T-helper 2 cell treated with Interferon-gamma antibody and Interleukin-4, amounts not matched to agents 100 ng/mL and 5 ng/mL, for 36 hours (primary cell): ENCODE data around the gene FAM187B. TPM values are rescaled to one million over a fixed set of nuclear protein-coding genes. Genes with fewer than 3 reads are reported as not detected.
"Not testable (repeated sequence)": the region's sequence is repeated elsewhere in the genome, so short reads cannot be mapped to it uniquely, and the experiment has no call there.

Experiments used
- intact Hi-C: fragments of 100-400 bp; cut with micrococcal nuclease; formaldehyde crosslinking; loops from one replicate; pipeline ENCODE4 v1.15.1; 2023
- total RNA-seq: library from RNA; stranded (reverse); gene quantifications from 2 replicates; pipeline ENCODE4 v1.2.3, GENCODE V29; 2022

Gene FAM187B
- total RNA-seq, 1 donor from 2014 or later: not detected

DNA sequence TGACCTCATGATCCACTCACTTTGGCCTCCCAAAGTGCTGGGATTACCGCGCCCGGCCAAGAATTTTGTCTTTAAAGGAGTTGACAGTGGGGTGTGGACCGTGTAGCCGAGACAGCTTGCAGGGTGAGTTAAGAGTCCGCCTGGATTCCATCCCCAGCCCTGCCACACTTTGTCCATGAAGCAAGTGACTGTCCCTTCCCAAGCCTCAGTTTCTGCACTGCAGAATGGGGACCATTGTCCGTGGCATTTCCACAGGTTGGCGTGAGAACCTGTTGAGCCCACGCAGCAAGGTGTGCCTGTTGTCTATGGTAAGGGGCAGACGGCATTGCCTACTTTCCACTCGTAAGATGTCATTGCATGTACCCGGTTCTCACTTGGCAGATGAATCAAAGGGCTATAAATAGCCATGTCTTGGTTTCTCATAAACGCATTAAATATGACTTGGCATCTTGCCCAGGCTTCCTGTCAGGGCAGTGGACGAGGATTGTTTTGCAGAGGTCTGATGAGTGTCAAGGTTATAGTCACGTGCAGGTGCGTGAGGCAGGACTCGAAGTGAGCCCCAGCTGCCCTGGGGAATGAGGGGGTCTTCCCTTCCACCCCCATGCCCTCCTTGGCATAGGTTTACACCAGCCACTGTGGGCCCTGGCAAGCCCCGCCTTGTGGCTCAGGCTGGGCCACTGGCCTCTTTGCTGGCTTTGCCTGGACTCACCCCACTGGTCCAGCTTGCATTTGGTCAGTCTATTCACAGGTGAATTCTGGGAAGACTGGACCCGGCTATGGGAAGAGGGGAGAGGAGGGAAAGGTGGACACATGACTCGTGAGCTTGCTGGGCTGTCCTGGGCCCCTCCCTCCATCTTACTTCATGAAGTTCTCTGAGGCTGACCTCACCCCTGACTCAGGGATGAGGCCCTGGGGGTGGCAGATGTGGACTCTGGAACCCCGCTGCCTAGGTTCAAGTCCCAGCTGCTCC, 14.6 kb downstream of the FAM187B start:
- intact Hi-C loops: loop anchor here (2.0 to 10.0 kb wide), 2 partner anchors 47 to 149 kb away; no protein-coding TSS in a partner anchor

DNA sequence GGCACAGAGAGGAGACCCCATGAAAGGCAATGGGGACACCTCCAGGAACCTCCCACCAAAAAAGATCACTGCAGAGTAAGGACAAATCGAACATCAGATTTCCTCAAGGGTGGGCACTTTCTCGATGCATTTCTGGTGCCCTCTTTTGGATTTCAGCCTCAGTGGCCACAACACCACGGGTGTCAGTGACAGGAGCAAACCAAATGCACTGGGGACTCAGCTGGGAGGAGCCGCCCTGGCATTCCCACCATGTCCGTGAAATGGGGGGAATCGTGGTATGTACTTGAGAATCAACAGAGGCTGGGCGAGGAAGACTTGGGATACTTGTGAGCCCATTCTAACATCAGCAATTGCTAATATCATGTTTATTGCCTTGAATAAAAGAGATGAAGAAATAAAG, 16.3 kb downstream of the FAM187B start:
- intact Hi-C loops: loop anchor here (2.0 to 10.0 kb wide), 2 partner anchors 45 to 147 kb away; no protein-coding TSS in a partner anchor

DNA sequence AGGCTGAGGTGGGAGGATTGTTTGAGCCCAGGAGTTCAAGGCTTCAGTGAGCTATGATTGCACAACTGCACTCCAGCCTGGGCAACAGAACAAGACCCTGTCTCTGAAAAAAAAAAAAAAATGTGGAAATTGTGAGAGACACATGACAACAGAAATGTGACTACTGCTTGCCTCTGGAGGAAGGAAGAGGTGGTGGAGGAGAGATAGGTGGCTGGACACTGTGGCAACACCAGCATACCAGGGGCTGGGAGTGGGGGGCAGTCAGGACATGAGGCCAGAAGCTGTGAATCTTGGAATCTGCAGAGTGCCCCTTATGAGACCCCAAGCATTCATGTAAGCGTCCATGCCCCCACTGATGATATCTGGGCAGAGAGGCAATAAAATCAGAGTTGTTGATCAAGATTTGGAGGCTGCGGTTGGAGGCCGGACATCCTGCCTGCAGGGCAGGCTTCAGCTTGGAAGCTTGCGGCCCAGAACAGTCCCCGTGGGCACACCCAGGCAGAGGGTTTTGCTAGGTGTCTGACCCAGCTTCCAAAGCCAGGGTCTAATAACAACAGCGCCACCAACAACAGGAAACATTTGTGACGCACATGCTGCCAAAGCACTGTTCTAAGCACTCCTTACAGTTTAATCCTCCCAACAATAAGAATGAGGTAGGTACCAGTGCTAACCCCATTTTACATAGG, 16.9 kb downstream of the FAM187B start:
- intact Hi-C loops: loop anchor here (1.0 to 10.0 kb wide), 3 partner anchors 45 to 147 kb away; partner anchors contain the start of gene FXYD5

DNA sequence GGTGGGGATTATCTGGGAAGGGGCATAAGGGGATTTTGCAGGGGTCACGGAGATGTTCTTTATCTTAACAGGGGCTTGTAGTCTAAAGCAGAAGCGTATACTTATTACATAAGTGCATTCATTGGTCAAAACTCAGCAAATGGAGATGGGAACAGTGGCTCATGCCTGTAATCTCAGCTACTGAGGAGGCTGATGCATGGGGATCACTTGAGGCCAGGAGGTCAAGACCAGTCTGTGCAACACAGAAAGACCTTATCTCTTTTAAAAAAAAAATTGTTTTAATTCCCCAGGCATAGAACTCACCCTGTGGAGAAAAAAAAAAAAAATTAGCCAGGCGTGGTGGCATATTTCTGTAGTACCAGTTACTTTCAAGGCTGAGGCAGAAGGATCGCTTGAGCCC, 18.9 kb downstream of the FAM187B start:
- intact Hi-C loops: loop anchor here (5.0 to 10.0 kb wide), 2 partner anchors 33 to 145 kb away; no protein-coding TSS in a partner anchor

DNA sequence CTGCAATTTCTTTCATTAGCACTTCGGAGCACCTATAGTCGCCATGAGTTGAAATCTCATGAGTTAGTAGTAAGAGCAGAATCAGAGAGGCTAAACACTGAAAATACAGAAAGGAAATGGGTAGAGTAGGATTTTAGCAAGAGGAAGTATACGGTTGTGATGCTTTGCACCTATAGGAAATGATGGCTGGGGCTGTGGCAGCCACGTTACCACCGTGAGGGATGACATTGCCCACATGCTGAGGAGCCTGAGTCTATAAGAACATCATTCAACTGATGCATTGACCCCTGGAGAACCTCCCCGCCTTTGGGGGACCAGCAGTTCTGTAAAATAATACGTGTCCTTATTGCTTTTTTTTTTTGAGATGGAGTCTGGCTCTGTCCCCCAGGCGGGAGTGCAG, 20.4 kb downstream of the FAM187B start:
- intact Hi-C loops: loop anchor here (5.0 kb wide), 1 partner anchor 34 kb away; no protein-coding TSS in a partner anchor

DNA sequence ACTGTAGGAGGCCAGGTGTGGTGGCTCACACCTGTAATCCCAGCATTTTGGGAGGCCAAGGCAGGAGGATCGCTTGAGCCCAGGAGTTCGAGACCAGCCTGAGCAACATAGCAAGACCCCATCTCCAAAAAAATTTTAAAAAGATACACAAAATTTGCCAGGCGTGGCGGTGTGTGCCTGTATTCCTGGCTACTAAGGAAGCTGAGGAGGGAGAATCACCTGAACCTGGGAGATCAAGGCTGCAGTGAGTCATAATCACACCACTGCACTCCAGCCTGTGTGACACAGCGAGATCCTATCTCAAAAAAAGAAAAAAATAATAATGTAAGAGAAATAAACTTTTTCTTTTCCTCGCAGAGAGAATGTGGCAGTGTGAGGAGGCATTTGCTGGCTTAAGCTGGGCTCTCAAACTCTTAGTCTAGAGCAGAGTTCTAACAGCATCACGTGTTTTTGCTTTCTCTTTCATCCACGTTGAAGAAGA, 21.1 kb downstream of the FAM187B start:
- intact Hi-C loops: loop anchor here (2.0 to 5.0 kb wide), 4 partner anchors 35 to 67 kb away; partner anchors contain the start of genes FXYD5 and USF2

DNA sequence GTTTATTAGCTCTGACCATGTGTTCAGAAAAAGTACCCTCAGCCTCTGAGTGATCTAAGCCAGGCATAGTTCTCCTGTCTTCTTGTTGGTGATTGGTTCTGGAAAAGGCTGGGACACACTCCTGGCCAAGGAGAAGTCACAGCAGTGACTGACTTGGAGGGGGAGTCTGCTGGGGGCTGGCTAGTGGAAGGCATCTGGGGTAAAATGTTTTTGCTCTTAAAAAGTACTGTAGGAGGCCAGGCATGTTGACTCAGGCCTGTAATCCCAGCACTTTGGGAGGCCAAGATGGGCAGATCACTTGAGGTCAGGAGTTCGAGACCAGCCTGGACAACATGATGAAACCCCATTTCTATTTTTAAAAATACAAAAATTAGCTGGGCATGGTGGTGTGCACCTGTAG, 21.7 kb downstream of the FAM187B start:
- intact Hi-C loops: loop anchor here (2.0 to 5.0 kb wide), 4 partner anchors 35 to 66 kb away; partner anchors contain the start of genes FXYD5 and USF2

DNA sequence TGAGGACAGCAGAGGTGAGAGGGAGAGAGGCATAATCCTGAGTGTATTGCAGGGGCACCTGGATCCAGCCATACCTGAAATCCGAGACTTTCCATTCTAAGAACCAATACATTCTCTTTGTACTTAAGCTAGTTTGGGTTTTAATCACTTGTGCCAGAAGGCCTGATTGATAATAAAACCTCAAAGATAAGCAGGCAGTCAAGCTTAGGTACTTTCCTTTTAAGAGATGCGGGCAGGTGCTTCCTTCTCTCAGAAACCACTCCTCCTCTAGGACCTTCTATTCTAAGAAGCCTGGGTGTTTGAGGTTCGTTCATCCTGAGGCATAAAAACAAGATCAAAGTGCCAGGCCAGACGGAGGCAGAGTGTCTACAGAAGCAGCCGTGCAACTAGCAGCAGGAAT, 22.2 kb downstream of the FAM187B start:
- intact Hi-C loops: loop anchor here (2.0 to 5.0 kb wide), 4 partner anchors 36 to 66 kb away; partner anchors contain the start of genes FXYD5 and USF2

DNA sequence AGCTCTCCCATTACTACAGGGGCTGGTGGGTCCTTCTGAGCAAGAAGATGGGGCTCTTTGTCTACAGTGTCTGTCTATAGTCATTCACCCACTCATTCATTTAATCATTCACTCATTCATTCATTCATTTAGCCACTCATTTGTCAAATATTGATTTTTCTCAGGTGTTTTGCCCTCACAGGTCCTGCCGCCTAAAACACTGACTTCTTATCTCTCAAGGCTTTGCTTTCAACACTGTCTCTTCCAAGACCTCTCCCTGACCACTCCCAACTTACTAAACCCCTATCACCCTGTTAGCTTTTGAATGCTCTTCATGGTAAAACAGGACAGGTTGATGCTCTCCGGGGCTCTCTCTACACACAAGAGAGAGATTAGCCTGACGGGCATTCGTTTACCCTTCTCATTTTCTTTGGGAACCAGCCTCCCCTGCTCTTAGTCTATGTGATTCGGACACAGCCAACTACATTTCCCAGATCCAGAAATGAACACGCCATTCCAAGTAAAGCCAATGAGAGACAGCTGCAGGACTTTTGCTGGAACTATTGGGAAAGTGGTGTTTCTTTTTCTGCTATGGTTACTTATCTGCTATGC, 22.7 kb downstream of the FAM187B start:
- intact Hi-C loops: loop anchor here (2.0 to 5.0 kb wide), 4 partner anchors 36 to 65 kb away; partner anchors contain the start of genes FXYD5 and USF2

DNA sequence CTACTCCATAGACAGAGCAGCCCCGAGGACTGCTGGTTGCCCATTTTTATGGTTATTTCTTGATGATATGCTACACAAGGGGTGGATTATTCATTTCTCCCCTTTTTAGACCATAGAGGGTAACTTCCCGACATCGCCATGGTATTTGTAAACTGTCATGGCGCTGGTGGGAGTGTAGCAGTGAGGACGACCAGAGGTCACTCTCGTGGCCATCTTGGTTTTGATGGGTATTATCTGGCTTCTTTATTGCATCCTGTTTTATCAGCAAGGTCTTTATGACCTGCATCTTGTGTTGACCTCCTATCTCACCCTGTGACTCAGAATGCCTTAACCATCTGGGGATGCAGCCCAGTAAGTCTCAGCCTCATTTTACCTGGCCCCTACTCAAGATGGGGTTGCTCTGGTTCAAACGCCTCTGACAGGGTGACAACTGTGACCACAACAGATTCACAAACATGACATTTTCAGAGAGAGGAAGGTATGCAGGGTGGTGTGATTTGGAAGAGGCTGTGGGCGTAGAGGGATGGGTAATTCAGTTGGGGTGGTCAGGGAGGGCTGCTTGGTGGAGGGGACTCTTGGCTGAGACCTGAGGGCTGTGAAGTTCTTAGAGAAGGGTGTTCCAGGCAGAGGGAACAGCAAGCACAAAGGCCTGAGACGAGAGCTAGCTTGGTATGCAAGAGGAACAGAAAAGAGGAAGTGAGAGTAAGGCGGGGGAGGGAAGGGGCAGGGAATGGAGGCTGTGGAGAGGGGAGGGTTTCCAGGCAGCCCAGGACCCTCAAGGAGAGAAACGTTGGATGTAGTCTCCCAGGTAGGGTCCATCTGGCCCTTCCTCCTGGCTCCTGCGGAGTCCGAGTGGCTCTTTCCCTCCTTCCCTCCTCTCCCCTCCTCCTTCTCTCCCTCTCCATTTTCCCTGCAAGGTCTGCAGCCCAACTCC, 23.5 kb downstream of the FAM187B start:
- intact Hi-C loops: loop anchor here (5.0 kb wide), 1 partner anchor 37 kb away; no protein-coding TSS in a partner anchor

DNA sequence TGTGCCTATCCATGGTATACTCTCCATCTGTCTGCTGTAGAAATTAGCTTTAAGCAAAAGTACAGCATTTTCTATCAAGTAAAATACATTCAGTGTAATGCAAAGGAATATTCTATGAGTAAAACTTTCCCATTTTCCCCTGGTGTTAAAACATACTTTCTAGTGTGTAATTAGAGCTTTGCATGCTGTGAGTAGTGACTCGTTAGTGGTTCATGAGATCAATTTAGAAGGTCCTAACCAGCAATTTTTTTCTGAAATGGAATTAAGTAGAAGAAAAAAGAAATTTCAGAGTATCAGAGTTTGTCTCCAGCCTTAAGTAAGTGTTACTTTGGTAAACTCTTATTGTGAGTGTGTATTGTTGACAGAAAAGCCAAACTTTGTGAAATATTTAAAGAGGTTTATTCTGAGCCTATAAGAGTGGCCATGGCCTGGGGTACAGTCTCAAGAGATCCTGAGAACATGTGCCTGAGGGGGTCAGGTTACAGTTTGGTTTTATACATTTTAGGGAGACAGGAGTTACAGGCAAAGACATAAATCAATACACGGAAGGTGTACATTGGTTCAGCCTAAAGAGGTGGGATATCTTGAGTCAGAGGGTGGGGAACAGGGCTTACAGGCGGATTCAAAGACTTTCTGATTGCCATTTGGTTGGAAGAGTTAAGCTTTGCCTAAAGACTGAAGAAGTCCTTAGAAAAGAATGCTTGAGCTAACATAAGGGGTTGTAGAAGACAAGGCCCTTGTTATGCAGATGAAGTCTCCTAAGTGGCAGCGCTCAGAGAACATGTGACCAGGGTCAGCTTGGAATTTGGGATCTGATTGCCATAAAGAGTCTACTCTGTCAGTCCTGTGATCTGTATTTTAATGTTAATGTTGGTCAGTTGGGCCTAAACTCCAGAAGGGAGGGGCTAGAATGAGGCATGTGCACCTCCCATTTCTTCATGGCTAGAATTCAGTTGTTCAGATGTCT, 25.5 kb downstream of the FAM187B start:
- intact Hi-C loops: no loop called here

DNA sequence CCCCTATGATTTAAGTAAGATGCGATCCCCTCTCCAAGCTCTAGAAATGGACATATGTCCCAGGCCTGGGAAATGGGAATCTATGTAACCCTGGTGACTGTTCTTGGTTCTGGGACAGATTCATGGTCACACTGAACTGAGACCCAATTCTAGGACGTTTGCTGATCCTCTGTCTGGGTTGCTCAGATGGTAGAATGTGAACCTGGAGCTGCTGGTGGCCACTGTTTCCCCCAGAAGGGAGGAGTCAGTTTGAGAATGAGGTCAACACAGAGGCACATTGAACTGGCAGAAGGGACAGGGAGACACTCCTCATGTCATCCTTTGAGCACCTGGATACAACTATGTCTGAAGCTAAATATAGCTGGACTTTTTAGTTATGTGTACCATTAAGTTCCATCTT, 29.1 kb downstream of the FAM187B start:
- intact Hi-C loops: no loop called here

DNA sequence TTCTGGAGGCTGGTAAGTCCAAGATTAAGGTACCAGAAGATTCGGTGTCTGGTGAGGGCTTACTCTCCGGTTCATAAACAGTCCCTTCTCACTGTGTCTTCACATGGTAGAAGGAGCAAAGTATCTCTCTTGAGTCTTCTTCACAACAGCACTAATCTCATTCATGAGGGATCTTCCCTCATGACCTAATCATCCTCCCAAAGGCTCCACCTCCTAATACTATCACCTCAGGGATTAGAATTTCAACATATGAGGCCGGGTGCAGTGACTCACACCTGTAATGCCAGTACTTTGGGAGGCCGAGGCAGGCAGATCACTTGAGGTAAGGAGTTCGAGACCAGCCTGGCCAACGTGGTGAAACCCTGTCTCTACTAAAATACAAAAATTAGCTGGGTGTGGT, 31.7 kb downstream of the FAM187B start:
- intact Hi-C loops: not testable (repeated sequence)

DNA sequence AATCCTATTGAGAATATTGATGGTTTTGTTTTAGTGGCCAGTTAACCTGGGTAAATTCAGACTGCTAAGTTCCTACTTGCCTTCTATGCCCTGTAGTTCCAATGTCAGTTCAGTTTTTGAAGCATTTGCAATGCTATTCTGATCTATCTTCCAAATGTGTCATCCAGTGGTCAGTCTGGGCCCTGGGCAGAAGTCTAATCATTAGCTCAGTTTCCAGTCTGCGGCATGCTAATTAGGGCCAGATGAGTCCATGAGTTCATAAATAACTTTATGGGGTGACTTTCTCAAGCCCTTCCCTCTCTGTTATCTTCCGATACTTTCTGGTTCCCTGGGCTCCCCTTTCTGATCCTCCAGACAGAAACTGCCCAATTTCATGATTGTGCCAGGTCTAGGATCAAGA, 32.7 kb downstream of the FAM187B start:
- intact Hi-C loops: no loop called here

DNA sequence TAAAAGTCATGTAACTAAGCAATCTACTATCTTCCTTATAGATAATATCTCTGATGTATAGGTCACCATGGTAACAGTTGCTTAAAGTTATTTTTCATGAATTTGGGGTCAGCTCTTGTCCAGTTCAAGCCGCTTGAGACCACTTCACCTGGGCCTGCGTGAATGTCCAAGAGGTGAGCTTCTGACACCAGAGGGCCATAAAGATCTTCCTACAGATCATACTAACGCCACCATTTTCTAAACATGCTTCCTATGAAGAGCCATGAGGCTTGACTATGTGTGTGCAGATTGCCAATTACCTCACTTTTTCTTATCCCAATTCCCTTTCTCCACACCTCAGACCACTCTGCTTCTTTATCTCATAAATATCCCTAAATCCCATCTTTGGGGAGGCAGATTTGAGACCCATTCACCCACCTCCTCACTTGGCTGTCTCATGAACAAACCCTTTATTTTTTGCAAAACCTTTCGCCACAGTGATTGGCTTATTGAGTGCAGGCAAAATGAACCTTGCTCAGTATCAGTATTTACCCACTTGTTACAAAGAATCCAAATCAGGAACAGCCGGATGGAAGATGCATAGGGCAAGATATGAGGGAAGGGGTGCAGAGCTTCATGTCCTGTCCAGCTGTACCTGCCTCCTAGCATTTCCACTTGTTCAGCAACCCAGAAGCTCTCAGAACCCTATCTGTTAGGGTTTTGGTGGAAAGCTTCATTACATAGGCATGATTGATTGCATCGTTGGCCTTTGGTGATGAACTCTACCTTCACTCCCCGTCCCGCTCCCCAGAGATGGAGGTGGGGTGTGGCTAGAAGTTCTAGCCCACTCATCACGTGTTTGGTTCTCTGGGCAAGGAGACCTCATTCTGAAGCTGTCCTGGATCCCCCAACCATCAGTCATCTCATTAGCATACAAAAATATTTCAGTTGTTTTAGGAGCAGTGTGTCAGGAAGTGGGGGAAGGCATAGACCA, 34.2 kb downstream of the FAM187B start:
- intact Hi-C loops: no loop called here

DNA sequence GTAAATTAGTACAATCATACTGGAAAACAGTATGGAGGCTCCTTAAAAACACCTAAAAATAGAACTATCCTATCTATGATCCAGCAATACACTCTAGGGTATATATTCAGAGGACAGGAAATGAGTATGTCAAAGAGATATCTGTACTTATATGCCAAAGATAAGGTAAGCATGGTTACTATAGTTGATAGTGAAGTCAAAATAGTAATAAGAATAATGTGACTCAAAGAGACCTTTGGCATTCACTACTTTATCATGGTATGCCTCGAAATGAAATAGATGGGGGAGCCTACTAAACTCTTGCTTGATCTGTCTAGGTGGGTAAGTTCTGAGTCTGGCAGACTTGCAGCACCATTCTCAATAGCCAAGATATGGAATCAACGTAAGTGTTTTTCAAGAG, 43.7 kb downstream of the FAM187B start:
- intact Hi-C loops: no loop called here

DNA sequence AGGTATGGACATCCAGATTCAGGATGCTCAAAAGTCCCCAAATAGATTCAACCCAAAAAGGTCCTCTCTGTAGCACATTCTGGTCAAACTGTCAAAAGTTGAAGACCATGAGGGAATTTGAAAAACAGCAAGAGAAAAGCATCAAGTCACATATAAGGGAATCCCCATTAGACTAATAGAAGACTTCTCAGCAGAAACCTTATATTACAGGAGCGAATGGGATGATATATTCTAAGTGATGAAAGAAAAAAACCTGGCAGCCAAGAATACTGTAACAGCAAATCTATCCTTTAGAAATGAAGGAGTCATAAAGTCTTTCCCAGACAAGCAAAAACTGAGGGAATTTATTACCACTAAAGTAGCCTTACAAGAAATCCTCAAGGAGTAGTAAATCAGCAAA, 44.3 kb downstream of the FAM187B start:
- intact Hi-C loops: no loop called here

DNA sequence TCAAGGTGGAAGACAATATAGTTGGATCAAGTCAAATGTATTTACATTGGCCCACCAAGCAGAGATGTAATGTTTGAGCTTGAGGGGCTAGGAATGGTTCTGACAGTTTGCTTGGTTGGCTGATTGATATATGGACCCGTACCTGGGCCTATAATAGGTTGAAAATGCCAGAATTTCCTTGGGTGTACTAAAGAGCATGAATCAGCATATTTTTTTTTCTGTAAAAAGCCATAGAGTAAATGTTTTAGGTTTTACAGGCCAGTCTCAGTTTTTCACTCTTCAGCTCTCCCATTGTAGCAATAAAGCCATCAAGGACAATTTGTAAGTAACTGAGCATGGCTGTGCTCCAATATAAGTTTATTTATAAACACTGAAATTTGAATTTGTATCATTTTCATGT, 47.2 kb downstream of the FAM187B start:
- intact Hi-C loops: no loop called here
